Testis (tissue), 2 donors: Measurements from ENCODE around the gene ZNF574.

Source experiments
- POLR2A ChIP-seq: fragments of 450-650 bp; IDR thresholded peaks from one replicate; pipeline ENCODE4 v1.6.1; 2017; ENCODE audit warnings: antibody characterized with exemption, mild to moderate bottlenecking, moderate library complexity
- TF ChIP-seq, protein P1 (sequence below), 3 experiments: fragments of 450-650 bp in 2 of 3; fragments of 200-600 bp in 1 of 3; sonication (generic) in 1 of 3; IDR thresholded peaks; one replicate each; pipeline ENCODE4 v1.5.1; 2016 to 2019; ENCODE audit warnings: antibody characterized with exemption in 3 of 3, mild to moderate bottlenecking in 2 of 3, moderate library complexity in 1 of 3

DNA sequence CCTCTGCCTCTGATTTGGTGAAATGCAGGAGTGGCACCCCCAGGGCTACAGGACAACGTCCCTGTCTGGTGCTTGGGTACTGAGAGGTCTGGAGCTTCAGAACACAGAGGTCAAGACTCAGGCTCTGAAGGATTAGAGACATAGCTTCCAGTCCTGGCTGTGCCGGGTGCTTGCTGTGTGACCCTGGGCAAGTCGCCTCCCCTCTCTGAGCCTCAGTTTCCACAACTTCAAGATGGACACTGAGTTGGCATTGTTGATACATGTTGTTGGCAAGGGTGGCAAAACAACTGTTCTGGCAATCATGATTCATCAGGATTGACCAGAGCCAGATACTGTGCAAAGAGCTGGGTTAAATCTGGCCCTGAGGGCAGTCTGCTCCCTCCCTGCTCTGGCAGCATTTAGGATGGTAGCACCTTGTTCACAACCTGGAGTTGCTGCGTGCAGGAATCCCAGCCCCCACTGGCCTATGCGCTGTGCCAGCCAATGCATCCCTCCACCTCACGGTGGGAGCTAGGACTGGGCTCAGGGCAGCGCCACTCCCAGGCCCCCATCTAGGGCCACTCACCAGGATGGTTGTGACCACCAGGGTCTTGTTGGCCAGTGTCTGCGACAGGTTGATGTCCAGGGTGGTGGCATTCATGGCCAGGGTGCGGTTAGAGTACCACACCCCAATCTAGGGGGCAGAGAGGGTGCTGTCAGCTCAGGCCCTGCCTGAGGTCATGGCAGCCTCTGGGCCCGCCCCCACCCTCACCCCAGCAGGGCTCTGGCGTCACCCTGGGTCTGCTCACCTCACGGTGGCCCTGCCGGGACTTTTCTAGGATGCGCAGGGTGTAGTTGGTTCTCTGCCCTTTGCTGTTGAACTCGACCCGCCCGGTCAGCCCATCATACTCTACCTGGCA lies 22.7 kb upstream of the ZNF574 start:
- TF ChIP-seq, protein P1, sequence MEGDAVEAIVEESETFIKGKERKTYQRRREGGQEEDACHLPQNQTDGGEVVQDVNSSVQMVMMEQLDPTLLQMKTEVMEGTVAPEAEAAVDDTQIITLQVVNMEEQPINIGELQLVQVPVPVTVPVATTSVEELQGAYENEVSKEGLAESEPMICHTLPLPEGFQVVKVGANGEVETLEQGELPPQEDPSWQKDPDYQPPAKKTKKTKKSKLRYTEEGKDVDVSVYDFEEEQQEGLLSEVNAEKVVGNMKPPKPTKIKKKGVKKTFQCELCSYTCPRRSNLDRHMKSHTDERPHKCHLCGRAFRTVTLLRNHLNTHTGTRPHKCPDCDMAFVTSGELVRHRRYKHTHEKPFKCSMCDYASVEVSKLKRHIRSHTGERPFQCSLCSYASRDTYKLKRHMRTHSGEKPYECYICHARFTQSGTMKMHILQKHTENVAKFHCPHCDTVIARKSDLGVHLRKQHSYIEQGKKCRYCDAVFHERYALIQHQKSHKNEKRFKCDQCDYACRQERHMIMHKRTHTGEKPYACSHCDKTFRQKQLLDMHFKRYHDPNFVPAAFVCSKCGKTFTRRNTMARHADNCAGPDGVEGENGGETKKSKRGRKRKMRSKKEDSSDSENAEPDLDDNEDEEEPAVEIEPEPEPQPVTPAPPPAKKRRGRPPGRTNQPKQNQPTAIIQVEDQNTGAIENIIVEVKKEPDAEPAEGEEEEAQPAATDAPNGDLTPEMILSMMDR (IDR thresholded peaks at IDR 0.05) = no peak
- TF ChIP-seq POLR2A = no peak
